Measurements from ENCODE around the gene MPZL2.

DNA sequence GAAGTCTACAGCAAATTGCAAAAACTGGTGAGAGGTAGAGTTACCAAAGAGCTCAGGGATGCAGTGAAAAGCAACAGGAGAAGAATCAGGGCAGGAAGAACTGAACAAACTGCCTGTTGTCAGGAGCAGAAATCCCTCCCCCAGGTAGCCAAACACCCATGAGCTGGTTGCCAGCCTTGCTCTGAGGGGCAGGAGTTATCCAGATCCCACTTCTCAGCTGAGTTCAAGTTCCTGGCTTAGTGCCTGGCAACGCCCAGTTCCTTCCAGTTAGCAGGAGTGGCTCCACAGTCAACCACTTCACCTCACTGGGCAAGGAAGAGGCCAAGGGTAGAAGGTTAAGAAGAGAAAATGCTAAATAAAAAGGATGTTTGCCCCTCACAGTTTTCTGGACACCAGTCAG is 1.9 kb upstream of the MPZL2 start:
- TF ChIP-seq SUZ12 (IDR thresholded peaks at IDR 0.05; ENCODE audit: low read length) (no peak), MAFK (IDR thresholded peaks at IDR 0.05; ENCODE audit: low read depth, low read length) (no peak), HDAC6 (IDR thresholded peaks at IDR 0.05; ENCODE audit: low read depth, low read length) (no peak), POLR2AphosphoS5 (IDR thresholded peaks at IDR 0.05; ENCODE audit: low read depth, low read length) (no peak), GABPA (IDR thresholded peaks at IDR 0.05; ENCODE audit: borderline replicate concordance, insufficient read depth, low read length) (no peak), SP2 (IDR thresholded peaks at IDR 0.05; ENCODE audit: low read length) (no peak), GTF2F1 (IDR thresholded peaks at IDR 0.05; ENCODE audit: borderline replicate concordance, low read depth, low read length) (no peak), FOSL1 (IDR thresholded peaks at IDR 0.05; ENCODE audit: insufficient read depth, low read depth, low read length) (no peak), CHD1 (IDR thresholded peaks at IDR 0.05; ENCODE audit: low read depth, low read length) (no peak), RAD21 (IDR thresholded peaks at IDR 0.05 in 1 of 2, conservative IDR thresholded peaks at IDR 0.05 in 1 of 2; ENCODE audit: low read depth in 2 of 2, low read length in 2 of 2) (no peak)
- TF ChIP-seq, protein P1, sequence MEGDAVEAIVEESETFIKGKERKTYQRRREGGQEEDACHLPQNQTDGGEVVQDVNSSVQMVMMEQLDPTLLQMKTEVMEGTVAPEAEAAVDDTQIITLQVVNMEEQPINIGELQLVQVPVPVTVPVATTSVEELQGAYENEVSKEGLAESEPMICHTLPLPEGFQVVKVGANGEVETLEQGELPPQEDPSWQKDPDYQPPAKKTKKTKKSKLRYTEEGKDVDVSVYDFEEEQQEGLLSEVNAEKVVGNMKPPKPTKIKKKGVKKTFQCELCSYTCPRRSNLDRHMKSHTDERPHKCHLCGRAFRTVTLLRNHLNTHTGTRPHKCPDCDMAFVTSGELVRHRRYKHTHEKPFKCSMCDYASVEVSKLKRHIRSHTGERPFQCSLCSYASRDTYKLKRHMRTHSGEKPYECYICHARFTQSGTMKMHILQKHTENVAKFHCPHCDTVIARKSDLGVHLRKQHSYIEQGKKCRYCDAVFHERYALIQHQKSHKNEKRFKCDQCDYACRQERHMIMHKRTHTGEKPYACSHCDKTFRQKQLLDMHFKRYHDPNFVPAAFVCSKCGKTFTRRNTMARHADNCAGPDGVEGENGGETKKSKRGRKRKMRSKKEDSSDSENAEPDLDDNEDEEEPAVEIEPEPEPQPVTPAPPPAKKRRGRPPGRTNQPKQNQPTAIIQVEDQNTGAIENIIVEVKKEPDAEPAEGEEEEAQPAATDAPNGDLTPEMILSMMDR (IDR thresholded peaks at IDR 0.05; ENCODE audit: control extremely low read depth in 1 of 3, insufficient read depth in 1 of 3, low read depth in 1 of 3, low read length in 3 of 3): no peak

All from H1 (cell line).